Measurements from ENCODE around the gene RNU1-4.
"Not testable (repeated sequence)": the region's sequence is repeated elsewhere in the genome, so short reads cannot be mapped to it uniquely, and the experiment has no call there.

RNU1-4 gene

DNA sequence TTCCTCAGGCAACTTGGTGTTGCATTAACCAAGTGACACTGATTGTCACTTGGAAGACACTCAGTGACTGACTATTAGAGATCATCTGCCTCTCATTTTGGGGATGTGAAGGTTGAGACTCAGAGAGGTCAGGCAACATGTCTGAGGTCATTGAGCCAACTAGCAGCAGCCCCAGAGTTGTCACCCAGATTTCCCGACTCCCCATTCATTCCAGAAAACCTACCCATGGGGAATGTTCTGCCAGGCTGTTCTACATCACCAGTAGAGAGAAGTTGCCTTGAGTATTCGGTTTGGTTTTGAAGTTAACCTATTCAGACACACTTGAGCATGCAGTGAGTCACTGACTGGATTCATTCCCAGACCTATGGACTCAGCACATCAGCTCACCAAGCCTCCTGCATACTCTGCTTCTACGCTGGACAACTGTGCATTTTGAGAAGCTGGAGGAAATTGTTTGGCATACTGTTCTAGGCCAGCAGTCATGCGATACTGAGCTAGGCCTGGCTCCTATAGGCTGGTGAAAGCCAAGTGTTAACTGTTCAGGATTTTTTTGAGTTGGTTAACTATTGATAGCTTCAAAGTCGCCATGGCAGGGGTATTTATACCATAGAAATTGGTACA lies 29.9 kb downstream of the RNU1-4 start:
- DNase-seq, ATAC-seq: not testable (repeated sequence)

DNA sequence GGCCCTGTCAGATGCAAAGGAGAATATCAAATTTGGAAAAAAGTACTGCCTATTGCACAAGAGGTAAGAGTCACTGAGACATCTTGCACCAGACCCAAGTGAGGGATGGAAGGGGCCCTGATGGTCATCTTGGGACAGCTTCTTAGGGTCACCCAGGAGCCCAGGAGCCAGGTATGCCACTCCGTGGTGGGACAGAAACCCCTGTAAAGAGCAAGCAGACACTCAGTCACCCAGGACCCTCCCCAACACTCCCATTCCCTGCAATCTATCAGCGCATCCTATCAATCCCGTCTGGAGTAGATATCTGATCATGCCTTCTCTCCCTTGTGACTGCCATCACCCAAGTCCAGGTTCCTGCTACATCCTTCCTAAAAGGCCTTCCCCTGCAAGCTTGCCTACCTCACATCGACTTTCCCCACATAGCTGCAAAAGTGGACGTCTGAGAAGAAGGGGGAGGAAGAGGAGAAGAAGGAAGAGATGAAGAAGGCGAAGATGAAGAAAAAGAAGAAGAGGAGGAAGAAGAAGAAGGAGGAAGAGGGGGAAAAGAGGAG lies 30.7 kb downstream of the RNU1-4 start:
- not testable (repeated sequence) for DNase-seq, ATAC-seq

DNA sequence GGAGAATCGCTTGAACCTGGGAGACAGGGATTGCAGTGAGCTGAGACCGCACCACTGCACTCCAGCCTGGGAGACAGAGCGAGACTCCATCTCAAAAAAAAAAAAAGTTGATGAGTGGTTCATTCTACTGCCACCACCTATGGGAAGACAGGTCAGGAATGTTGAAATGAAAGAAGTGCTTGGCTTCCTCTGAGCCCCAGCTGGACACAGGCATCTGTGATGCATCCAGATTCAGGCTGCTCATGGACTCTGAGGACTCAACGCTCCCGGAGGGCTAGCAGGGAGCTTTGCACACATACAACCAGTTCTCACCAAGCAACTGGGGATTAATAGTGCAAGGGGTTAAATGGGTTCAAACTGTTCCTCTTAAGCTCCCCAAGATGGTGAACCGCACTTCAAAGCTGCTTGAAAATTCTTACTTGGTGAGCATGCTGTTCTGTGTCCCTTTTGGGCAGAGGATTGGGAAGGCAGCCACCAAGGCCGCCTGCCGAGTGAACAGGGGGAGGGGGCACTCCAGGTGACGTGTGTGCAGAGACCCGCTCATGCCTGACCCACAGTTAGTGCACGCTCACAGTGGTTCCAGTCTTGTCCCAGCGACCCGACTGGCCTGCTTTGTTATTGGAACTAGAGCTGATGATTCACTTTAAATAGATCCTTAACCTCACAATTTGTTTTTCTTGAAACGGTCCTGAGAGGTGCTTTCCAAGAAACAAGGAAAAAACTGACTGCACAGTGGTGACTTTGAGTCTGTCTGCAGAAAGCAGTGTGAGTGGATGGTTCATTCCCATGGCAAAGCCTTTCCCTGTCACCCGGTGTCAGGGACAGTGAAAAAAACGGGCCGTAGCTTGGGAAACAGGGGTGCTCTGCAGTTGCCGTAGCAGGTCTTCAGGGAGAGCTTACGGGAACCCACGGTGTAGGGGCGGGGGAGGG lies 32.2 kb downstream of the RNU1-4 start:
- DNase-seq, ATAC-seq: not testable (repeated sequence)

GRCh38 chr1:16773205-16773596 lies 32.9 kb downstream of the RNU1-4 start:
- not testable (repeated sequence) for ATAC-seq, DNase-seq

DNA sequence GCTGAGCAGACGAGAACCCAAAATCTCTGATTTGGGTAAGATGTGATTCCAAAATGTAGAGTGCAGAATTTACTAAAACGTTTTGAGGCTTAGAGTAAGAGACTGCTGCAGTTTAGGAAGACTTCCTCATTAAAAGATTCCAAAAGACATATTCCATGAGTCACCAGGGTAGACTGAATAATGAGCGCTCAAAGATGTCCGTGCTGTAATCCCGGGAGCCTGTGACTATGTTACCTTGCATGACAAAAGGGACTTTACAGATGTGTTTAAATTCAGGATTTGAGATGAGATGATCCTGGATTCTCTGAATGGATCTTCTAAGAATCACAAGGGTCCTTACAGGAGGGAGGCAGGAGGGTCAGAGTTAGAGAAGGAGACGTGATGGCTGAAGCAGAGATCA lies 33.4 kb downstream of the RNU1-4 start:
- not testable (repeated sequence) for ATAC-seq, DNase-seq

DNA sequence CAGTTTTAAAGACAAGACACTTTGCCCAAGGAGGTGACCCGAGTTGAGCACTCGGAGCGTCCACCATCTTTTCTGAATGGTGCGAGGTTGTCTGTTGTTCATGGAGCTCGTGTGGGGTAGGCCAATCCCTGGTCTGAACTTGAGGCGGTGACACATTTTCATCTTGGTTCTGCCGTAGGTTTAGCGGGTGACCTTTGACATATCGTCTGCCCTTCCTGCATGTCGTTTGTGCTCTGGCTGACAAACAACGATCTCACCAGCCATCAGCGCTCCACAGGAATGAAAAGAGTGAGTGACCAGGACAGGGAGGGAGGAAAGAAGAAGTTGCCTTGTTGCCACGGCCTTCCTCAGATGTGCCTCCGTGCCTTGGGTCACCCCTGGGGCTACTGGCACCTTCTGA lies 34.5 kb downstream of the RNU1-4 start:
- DNase-seq, ATAC-seq: not testable (repeated sequence)

GRCh38 chr1:16775290-16775689 lies 35.0 kb downstream of the RNU1-4 start:
- ATAC-seq, DNase-seq: not testable (repeated sequence)

- not testable (repeated sequence) for ATAC-seq, DNase-seq
These were observed 35.9 kb downstream of the RNU1-4 start for GRCh38 chr1:16776248-16776647.

DNA sequence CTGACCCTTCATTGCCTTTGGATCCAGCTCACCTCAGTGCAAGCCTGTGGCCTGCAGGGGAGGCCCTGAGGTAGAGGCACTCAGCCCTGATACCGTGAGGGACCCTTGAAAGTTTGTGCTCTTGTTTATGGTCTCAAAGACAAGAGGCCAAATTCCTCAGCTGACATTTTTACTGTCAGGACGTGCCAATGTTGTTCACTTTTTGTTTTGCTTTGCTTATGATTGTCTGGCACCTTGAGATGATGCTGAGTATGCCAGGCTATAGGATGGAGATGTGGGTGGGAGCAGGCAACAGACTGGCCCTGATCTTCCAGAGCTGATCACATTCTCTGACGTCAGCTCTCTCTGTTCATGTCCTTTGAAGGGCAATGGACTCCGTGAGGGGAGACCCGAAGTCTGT lies 36.5 kb downstream of the RNU1-4 start:
- DNase-seq, ATAC-seq: not testable (repeated sequence)

- not testable (repeated sequence) for ATAC-seq, DNase-seq
These were observed 37.5 kb downstream of the RNU1-4 start for GRCh38 chr1:16777821-16778220.

DNA sequence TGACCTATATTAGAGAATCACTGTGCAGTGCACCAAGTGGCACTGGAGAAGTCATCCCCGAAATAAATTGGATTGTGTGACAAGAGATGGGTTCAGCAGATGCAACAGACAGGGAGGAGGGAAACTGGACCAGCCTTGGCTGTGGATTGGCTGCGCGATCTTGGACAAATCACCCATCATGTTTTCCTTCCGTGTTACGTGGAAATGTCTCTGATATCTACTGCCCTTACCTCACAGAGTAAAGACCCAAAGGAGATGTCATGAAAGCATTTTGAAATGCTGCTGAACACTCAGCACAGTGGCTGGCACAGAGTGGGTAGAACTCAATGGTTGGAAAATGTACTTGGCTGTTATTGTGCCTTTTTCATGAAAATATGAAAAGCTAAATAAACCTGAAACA lies 39.2 kb downstream of the RNU1-4 start:
- not testable (repeated sequence) for DNase-seq, ATAC-seq

GRCh38 chr1:16781033-16781432 lies 40.7 kb downstream of the RNU1-4 start:
- not testable (repeated sequence) for DNase-seq, ATAC-seq

GRCh38 chr1:16781625-16782024 lies 41.3 kb downstream of the RNU1-4 start:
- not testable (repeated sequence) for ATAC-seq, DNase-seq

- not testable (repeated sequence) for ATAC-seq, DNase-seq
These were observed 44.6 kb downstream of the RNU1-4 start for GRCh38 chr1:16784955-16785354.

GRCh38 chr1:16786362-16786761 lies 46.0 kb downstream of the RNU1-4 start:
- not testable (repeated sequence) for ATAC-seq

DNA sequence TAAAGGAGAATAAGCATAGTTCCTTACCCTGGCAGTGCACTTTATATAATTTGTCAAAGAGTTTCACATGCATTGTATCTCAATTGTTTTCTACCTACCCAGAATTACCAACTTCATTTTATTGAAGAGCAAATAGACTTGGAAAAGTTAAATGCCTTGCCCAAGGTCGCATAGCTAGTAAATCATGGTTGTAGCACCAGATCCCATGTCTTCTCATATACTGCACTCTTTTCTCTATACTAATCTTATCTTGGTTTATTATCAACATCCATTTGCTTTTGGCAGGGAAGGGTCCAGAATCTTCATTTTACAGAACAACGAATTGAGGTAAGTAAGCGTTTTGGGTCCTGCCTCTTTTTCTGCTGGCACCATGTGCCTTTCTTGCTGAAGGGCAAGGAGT lies 46.9 kb downstream of the RNU1-4 start:
- not testable (repeated sequence) for DNase-seq, ATAC-seq

More at GRCh38 chr1:16786362-16786761, 46.0 kb downstream of the RNU1-4 start:
- DNase-seq = not testable (repeated sequence)

GRCh38 chr1:16787711-16788110 lies 47.4 kb downstream of the RNU1-4 start:
- not testable (repeated sequence) for ATAC-seq, DNase-seq
